Measurements from ENCODE around the gene PPM1L.
"Not testable (repeated sequence)": the region's sequence is repeated elsewhere in the genome, so short reads cannot be mapped to it uniquely, and the experiment has no call there.

Gene PPM1L

GRCh38 chr3:160996811-160997210 lies 240.8 kb downstream of the PPM1L start:
- H3K4me3 ChIP-seq (ENCODE audit: low read depth, low read length) = no peak overlapping the region
- DNase-seq (ENCODE audit: low read depth, low spot score) = no peak
- in situ Hi-C loops (cut with HindIII; ENCODE audit: low sequenced_read_pairs) = no loop called here
- no peak for TF ChIP-seq CTCF (IDR thresholded peaks at IDR 0.05; ENCODE audit: low read depth, low read length)

- DNase-seq (ENCODE audit: low read depth, low spot score) = no peak
- no peak for TF ChIP-seq CTCF (IDR thresholded peaks at IDR 0.05; ENCODE audit: low read depth, low read length)
- in situ Hi-C loops (cut with HindIII; ENCODE audit: low sequenced_read_pairs) = no loop called here
Observed at GRCh38 chr3:160998581-160998980, 242.6 kb downstream of the PPM1L start.

GRCh38 chr3:160999274-160999673 lies 243.2 kb downstream of the PPM1L start:
- DNase-seq (ENCODE audit: low read depth, low spot score) = peak; percentile 13
- TF ChIP-seq CTCF (IDR thresholded peaks at IDR 0.05; ENCODE audit: low read depth, low read length) = no peak
- in situ Hi-C loops (cut with HindIII; ENCODE audit: low sequenced_read_pairs) = no loop called here
- no peak overlapping the region for H3K4me3 ChIP-seq (ENCODE audit: low read depth, low read length)

More at GRCh38 chr3:160998581-160998980, 242.6 kb downstream of the PPM1L start:
- H3K4me3 ChIP-seq (ENCODE audit: low read depth, low read length) = no peak overlapping the region

GRCh38 chr3:161008086-161008485 lies 252.1 kb downstream of the PPM1L start:
- no peak for DNase-seq (ENCODE audit: low read depth, low spot score)
- no peak for TF ChIP-seq CTCF (IDR thresholded peaks at IDR 0.05; ENCODE audit: low read depth, low read length)
- in situ Hi-C loops (cut with HindIII; ENCODE audit: low sequenced_read_pairs) = no loop called here
- no peak overlapping the region for H3K4me3 ChIP-seq (ENCODE audit: low read depth, low read length)

- in situ Hi-C loops (cut with HindIII; ENCODE audit: low sequenced_read_pairs); H3K4me3 ChIP-seq (ENCODE audit: low read depth, low read length); DNase-seq (ENCODE audit: low read depth, low spot score): not testable (repeated sequence)
Observed at GRCh38 chr3:161010151-161010550, 254.1 kb downstream of the PPM1L start.

GRCh38 chr3:161014843-161015749 lies 259.1 kb downstream of the PPM1L start:
- no peak for TF ChIP-seq CTCF (IDR thresholded peaks at IDR 0.05; ENCODE audit: low read depth, low read length)
- in situ Hi-C loops (cut with HindIII; ENCODE audit: low sequenced_read_pairs) = no loop called here
- H3K4me3 ChIP-seq (ENCODE audit: low read depth, low read length) = no peak overlapping the region
- DNase-seq (ENCODE audit: low read depth, low spot score) = no peak
